LNCAP (cell line): ENCODE data around the gene CDH12.

Source experiments
- CTCF ChIP-seq: fragments of 450-650 bp; IDR thresholded peaks from 2 replicates; pipeline ENCODE4 v1.5.1; 2017; ENCODE audit warnings: mild to moderate bottlenecking

Gene CDH12

GRCh38 chr5:22678886-22679285, 174.3 kb downstream of the CDH12 start:
- TF ChIP-seq CTCF, result no peak

- no peak for TF ChIP-seq CTCF
Observed at GRCh38 chr5:22673131-22673530, 180.0 kb downstream of the CDH12 start.

GRCh38 chr5:22669345-22669744, 183.8 kb downstream of the CDH12 start:
- TF ChIP-seq CTCF, result no peak

- no peak for TF ChIP-seq CTCF
Observed at GRCh38 chr5:22665801-22666200, 187.3 kb downstream of the CDH12 start.

- TF ChIP-seq CTCF, result no peak
Observed at GRCh38 chr5:22663134-22663533, 190.0 kb downstream of the CDH12 start.

- no peak for TF ChIP-seq CTCF
Observed at GRCh38 chr5:22662391-22662790, 190.8 kb downstream of the CDH12 start.

- TF ChIP-seq CTCF, result no peak
Observed at GRCh38 chr5:22651355-22651754, 201.8 kb downstream of the CDH12 start.

- no peak for TF ChIP-seq CTCF
Observed at GRCh38 chr5:22650511-22650910, 202.6 kb downstream of the CDH12 start.
